ENCODE results near the gene SUSD4.

Gene SUSD4

GRCh38 chr1:223363057-223363855 lies 720 bp downstream of the SUSD4 start:
- no peak overlapping the region for H3K27ac ChIP-seq
- no peak for DNase-seq (ENCODE audit: low read depth, low spot score)

GRCh38 chr1:223358826-223359225 lies 5.2 kb downstream of the SUSD4 start:
- H3K27ac ChIP-seq, result no peak overlapping the region
- peak; percentile 6 for DNase-seq (ENCODE audit: low read depth, low spot score)

- H3K27ac ChIP-seq, result peak overlapping the region; percentile 51
- DNase-seq (ENCODE audit: low read depth, low spot score), result peak; percentile 80
Measured at GRCh38 chr1:223355699-223356098, 8.3 kb downstream of the SUSD4 start.

- no peak overlapping the region for H3K27ac ChIP-seq
- no peak for DNase-seq (ENCODE audit: low read depth, low spot score)
Measured at GRCh38 chr1:223353939-223354338, 10.0 kb downstream of the SUSD4 start.

GRCh38 chr1:223352944-223353343 lies 11.0 kb downstream of the SUSD4 start:
- no peak overlapping the region for H3K27ac ChIP-seq
- DNase-seq (ENCODE audit: low read depth, low spot score), result no peak

GRCh38 chr1:223350361-223350908 lies 13.5 kb downstream of the SUSD4 start:
- no peak overlapping the region for H3K27ac ChIP-seq
- no peak for DNase-seq (ENCODE audit: low read depth, low spot score)

- no peak overlapping the region for H3K27ac ChIP-seq
- DNase-seq (ENCODE audit: low read depth, low spot score), result no peak
Measured at GRCh38 chr1:223349241-223349640, 14.7 kb downstream of the SUSD4 start.

GRCh38 chr1:223348439-223348838 lies 15.5 kb downstream of the SUSD4 start:
- no peak overlapping the region for H3K27ac ChIP-seq
- DNase-seq (ENCODE audit: low read depth, low spot score), result no peak

- no peak for DNase-seq (ENCODE audit: low read depth, low spot score)
- H3K27ac ChIP-seq, result no peak overlapping the region
Measured at GRCh38 chr1:223347583-223347982, 16.4 kb downstream of the SUSD4 start.

- DNase-seq (ENCODE audit: low read depth, low spot score), result no peak
- no peak overlapping the region for H3K27ac ChIP-seq
Measured at GRCh38 chr1:223346311-223346710, 17.7 kb downstream of the SUSD4 start.

GRCh38 chr1:223345720-223346119 lies 18.3 kb downstream of the SUSD4 start:
- no peak overlapping the region for H3K27ac ChIP-seq
- DNase-seq (ENCODE audit: low read depth, low spot score), result no peak

- H3K27ac ChIP-seq, result no peak overlapping the region
Measured at GRCh38 chr1:223344491-223344890, 19.5 kb downstream of the SUSD4 start.

GRCh38 chr1:223343692-223344091 lies 20.3 kb downstream of the SUSD4 start:
- H3K27ac ChIP-seq, result no peak overlapping the region
- DNase-seq (ENCODE audit: low read depth, low spot score), result no peak

More at GRCh38 chr1:223344491-223344890, 19.5 kb downstream of the SUSD4 start:
- DNase-seq (ENCODE audit: low read depth, low spot score), result no peak

- no peak overlapping the region for H3K27ac ChIP-seq
- peak; percentile 10 for DNase-seq (ENCODE audit: low read depth, low spot score)
Measured at GRCh38 chr1:223341121-223341520, 22.9 kb downstream of the SUSD4 start.

- H3K27ac ChIP-seq, result no peak overlapping the region
- DNase-seq (ENCODE audit: low read depth, low spot score), result no peak
Measured at GRCh38 chr1:223340637-223341036, 23.3 kb downstream of the SUSD4 start.

- no peak for DNase-seq (ENCODE audit: low read depth, low spot score)
- H3K27ac ChIP-seq, result no peak overlapping the region
Measured at GRCh38 chr1:223339861-223340260, 24.1 kb downstream of the SUSD4 start.

- H3K27ac ChIP-seq, result no peak overlapping the region
- no peak for DNase-seq (ENCODE audit: low read depth, low spot score)
Measured at GRCh38 chr1:223338811-223339746, 24.9 kb downstream of the SUSD4 start.

GRCh38 chr1:223337174-223337869 lies 26.7 kb downstream of the SUSD4 start:
- DNase-seq (ENCODE audit: low read depth, low spot score), result no peak
- H3K27ac ChIP-seq, result no peak overlapping the region

- no peak for DNase-seq (ENCODE audit: low read depth, low spot score)
- H3K27ac ChIP-seq, result no peak overlapping the region
Measured at GRCh38 chr1:223334156-223334555, 29.8 kb downstream of the SUSD4 start.

GRCh38 chr1:223332997-223333396 lies 31.0 kb downstream of the SUSD4 start:
- H3K27ac ChIP-seq, result no peak overlapping the region
- no peak for DNase-seq (ENCODE audit: low read depth, low spot score)

Measured in epithelial cell of prostate (primary cell).